ENCODE results near the gene RIN1.
"Not testable (repeated sequence)": the region's sequence is repeated elsewhere in the genome, so short reads cannot be mapped to it uniquely, and the experiment has no call there.

RIN1 gene

DNA sequence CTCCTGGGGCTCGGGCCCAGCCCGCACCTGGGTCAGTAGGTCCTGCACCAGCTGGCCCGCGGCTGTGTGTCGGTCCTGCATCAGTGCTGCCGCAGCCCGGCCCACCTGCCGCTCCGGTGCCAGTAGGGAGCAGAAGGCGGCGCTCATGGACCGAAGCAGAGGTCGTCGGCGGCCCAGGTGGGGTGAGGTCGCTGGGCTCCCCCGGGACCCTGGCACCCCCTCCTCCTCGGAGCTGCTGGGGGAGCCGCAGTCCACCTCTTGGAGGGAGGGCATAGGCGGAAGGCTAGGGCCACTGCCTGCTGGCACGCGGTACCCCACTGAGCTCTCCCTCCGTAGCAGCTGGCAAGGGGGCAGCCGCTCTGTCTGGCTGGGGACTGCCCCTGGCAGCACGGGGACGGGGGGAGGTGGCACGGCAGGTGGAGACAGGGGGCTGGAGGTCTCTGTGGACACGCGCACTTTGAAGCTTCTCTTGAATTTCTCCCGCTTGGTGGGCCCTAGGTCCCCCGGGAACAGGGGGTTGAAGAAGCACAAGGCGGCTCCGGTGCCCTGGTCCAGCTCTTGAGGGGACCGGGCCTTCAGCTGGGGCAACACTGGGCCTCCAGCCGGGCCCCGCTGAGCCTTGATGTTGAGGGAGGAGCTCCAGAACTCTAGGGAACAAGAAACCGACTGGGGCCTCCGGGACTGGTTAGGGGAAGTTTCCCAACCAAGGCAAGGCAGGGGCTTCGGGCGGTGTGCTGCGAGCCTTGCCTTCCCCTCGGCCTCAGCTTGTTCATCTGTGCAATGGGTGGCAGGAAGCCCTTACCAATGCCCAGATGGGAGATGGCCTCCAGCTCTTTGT lies 1.4 kb downstream of the RIN1 start:
- DNase-seq (ENCODE audit: low read depth), result no peak

DNA sequence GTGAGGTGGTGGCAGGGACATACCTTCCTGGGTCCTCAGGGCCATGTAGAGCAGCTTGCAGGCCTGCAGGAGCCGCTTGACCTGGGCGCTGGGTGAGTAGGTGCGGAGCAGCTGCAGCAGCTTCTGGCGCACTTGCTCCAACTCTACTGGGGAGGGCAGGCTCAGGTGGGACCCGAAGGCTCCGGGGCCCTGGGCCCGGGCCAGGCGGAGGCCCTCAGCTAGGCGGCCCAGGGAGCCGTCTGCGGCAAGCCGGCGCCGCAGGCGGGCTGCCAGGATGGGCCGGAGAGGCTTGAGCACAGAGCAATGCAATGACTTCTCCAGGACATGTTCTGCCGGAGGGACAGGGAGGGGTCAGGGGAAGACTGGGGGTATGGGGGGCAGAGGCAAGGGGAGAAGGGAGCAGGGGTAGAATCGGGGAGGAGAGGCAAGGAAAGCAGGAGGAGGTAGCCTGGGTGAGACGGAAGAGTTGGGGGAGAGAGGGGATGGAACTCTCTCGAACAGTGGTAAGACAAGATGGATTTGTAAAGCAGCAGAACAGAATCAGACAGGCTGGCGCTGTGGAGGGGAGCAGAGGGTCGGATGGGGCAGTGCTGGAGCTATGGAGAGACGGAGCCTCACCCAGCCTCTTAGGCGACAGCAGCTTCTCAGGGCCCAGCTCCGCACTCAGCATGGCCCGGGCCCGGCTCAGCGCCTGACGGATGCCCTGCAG lies 2.2 kb downstream of the RIN1 start:
- DNase-seq (ENCODE audit: low read depth), result no peak

GRCh38 chr11:66333220-66333877 lies 2.9 kb downstream of the RIN1 start:
- DNase-seq (ENCODE audit: low read depth), result no peak

- no peak for DNase-seq (ENCODE audit: low read depth)
Measured at GRCh38 chr11:66332371-66333219, 3.6 kb downstream of the RIN1 start.

DNA sequence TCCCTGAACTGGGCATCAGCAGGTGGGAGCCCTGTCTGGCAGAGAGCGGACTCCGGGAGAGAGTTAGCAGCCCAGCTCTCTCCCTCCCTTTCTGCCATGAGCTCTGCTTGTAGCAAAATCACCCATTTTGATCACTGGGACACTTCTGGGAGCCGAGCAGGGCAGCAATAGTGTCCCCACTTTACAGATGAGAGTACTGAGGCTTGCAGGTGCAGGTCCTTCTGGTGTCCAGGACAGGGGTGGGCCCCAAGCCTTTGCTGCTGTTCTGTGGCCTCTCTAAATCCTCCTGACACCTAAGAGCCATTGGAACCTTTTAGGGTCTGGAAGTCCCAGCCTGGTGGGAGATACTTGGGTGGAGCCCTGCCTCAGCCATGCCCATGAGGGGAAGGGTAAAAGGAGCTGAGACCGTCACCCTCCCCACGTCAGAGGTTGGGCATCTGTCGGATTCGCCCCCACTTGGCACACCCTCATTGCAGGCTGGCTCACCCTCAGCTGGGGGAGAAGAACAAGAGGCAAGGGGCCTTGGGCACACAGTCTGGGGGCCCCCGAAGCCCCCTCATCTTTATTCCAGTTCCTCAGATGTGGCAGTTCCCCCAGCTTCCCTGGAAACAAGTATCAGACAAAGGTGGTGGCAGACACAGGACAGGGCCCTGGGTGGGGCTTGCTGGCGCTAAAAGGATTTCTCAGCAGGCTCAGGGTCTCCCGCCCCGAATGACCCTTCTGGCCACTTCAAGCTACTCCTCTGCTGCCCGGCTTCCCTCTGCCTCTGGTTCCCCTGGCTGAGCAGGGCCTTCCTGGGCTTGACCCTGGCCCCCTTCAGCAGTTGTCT lies 4.5 kb downstream of the RIN1 start:
- no peak for DNase-seq (ENCODE audit: low read depth)

- no peak for DNase-seq (ENCODE audit: low read depth)
Measured at GRCh38 chr11:66330931-66331330, 5.3 kb downstream of the RIN1 start.

- no peak for DNase-seq (ENCODE audit: low read depth)
Measured at GRCh38 chr11:66329165-66329673, 7.0 kb downstream of the RIN1 start.

DNA sequence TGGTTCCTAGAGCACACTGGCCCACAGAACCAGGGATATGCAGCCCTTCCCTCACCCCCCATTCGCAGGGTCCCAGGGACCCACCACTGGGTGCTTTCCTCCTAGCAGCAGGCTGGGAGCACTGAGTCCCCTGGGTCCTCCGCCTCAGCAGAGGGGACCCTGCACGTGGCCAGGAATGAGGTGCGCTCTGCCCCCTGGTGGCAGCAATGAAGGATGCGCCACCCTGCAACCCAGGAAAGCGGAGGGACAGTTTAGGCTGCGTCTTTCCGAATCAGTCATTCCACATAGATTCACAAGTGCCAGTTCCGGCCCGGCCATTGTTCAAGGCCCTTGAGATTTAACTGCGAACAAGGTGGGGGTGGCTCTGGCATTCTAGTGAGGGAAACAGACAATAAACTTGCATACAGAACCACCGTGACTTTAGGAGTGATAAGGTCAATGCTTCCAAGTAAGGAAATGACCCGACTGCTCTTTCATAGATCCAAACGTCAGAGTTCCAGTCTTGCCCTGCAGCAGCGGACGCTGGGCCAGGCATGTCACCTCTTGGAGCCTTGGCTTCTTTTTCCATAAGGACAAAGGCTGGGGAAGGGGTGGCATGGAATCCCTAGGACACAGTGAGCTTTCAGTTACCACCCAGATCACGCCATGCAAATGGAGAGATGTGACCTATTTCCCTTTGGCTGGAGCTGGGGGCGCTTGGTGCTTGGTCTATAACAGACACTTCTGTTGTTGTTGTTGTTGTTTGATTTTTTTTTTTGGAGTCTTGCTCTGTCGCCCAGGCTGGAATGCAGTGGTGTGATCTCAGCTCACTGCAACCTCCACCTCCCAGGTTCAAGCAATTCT lies 7.7 kb downstream of the RIN1 start:
- DNase-seq (ENCODE audit: low read depth), result peak; percentile 47

- no peak for DNase-seq (ENCODE audit: low read depth)
Measured at GRCh38 chr11:66328031-66328301, 8.3 kb downstream of the RIN1 start.

- DNase-seq (ENCODE audit: low read depth), result no peak
Measured at GRCh38 chr11:66327171-66328030, 8.8 kb downstream of the RIN1 start.

DNA sequence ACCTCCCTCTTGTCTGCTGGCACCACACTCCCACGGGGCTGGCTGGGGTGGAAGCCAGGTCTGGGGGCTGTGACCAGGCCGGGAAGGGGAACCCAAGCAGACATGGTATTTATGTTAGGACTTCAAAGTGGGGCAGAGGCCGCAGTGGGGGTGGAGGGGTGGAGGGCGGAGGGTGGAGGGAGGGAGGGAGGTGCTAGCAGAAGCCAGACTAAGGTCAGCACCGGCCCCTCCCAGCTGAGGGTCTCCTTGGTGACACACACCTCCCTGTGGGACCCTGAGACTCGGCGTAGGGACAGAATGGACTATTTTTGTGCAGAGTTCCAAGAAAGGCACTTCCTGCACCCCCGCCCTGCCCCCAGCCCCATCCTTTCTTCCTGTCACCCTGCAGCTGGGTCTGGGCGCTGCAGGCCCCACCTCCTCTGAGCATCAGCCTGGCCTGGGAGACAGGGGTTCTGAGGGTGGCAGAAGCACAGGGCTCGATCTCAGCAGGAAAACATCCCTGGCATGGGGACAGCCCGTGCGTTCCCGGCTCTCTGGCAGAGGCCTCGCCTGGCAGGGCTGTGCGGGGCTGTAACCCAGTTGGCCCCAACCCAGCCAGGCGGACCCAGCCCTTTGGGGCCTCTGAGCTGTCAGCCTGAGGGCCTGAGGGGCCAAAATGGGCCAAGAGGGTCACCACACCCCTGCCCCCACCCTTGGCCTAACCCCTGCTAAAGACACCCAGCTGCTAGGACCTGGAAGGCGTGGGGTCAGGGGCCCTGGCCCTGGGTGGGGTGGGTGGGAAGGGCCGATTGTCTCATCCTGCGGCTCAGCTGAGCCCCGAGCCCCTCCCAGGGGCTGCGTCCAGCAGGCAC lies 9.7 kb downstream of the RIN1 start:
- DNase-seq (ENCODE audit: low read depth), result no peak

DNA sequence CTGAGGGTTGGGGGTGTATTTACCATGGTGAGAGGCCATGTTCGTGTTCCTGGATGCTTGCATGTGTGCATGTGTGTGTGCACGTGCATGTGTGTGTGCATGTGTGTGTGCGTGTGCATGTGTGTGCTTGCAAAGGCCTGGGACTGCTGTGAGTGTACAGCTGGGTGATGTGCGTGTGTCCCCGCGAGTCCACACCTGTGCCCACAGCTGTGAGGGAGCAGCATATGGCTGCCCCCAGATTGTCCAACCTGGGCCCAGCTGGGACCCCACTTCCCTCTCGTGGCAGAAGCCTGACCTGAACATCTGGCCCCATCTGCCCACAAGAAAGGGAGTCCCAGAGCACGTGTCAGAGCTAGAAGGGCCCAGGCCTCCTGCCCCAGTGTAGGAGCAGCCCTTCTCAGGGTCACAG lies 11.0 kb downstream of the RIN1 start:
- DNase-seq (ENCODE audit: low read depth), result no peak

- no peak for DNase-seq (ENCODE audit: low read depth)
Measured at GRCh38 chr11:66324664-66325063, 11.6 kb downstream of the RIN1 start.

DNA sequence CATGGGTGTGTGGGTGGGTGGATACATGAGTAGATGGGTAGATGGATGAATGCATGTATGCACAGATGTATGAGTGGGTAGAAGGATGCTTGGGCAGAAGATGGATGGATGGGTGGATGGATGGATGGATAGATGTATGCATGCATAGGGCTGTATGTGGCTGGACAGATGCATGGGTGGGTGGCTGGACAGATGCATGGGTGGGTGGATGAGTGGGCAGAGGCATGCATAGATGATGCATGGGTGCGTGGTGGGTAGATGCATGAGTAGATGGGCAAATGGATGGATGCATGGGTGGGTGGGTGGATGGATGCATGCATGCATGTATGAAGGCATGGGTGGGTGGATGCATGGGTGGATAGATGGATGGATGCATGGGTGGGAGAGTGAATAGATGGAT lies 12.6 kb downstream of the RIN1 start:
- DNase-seq (ENCODE audit: low read depth), result no peak

DNA sequence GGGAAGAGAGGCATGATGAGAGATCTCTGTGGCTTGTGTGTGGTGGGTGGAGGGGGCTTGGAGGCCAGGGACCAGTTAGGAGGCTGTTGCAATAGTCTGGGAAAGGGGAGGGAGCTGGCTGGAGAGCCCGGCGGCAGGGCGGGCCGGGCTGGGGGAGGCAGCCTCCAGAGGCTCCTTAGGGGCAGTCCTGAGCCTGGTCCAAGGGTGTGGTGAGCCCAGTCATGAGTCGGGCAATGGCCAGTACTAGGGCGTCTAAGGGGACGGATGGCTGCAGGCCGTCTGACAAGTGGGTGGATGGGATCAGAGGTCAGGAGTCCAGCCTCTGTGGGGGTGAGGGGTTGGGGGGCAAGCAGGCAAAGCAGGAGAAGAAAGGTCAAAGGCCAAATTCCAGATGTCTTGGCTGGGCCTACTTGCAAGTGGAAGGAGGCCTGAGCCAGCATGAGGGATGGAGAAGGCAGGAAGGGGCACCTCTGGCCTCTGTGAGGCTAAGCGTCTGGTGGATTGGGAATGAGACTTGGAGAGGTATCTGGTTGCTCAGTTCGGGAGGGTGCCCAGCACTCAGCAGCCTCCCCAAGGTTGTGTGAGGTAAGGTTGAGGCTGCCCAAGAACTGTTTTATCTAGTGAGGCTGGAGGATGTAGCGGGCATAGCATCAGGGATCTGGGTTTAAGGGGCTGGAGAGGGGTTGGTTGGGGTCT lies 13.4 kb downstream of the RIN1 start:
- no peak for DNase-seq (ENCODE audit: low read depth)

DNA sequence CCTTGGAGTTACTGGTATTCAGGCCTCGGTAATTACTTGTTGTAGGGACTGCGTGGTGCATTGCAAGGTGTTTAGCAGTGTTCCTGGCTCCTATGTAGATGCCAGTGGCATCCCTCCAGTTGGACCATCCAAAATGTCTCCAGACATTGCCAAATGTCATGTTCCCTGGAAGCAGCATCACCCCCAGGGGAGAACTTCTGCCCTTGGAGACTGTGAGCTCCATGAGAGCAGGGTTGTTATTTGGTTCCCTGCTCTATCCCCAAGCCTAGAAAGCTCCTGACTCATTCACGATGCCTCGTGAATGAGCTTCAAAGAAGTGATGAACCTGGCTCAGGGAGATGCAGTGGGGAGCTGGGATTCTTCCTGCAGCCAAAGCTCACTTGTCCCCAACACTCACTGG lies 14.6 kb downstream of the RIN1 start:
- DNase-seq (ENCODE audit: low read depth), result no peak

- DNase-seq (ENCODE audit: low read depth), result not testable (repeated sequence)
Measured at GRCh38 chr11:66320748-66321147, 15.5 kb downstream of the RIN1 start.

GRCh38 chr11:66320289-66320688 lies 15.9 kb downstream of the RIN1 start:
- not testable (repeated sequence) for DNase-seq (ENCODE audit: low read depth)

Data from T-helper 22 cell (primary cell).